Fibroblast of peridontal ligament (primary cell): ENCODE data around the gene SEPTIN6.

Experiments used
- DNase-seq: peaks from one replicate; pipeline ENCODE4 v3.0.0-alpha.2; 2010; ENCODE audit errors: extremely low read depth

Gene SEPTIN6

DNA sequence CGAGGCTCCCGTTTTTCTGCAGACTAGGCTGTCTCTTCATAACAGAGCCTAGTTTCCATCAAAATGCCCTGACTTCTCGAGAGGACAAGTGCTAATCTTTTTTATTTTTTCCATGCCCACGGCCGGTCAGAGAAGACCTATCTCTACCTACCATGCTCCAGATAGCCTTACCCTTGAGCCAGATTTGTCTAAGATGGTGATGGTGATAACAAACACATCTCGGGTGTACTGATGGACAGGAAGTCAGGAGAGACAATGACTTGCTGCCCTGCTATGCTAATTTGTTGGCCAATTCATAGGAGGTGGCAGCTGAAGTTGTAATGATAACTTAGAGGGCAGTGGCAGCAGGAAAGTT, 44.6 kb downstream of the SEPTIN6 start:
- no peak for DNase-seq

DNA sequence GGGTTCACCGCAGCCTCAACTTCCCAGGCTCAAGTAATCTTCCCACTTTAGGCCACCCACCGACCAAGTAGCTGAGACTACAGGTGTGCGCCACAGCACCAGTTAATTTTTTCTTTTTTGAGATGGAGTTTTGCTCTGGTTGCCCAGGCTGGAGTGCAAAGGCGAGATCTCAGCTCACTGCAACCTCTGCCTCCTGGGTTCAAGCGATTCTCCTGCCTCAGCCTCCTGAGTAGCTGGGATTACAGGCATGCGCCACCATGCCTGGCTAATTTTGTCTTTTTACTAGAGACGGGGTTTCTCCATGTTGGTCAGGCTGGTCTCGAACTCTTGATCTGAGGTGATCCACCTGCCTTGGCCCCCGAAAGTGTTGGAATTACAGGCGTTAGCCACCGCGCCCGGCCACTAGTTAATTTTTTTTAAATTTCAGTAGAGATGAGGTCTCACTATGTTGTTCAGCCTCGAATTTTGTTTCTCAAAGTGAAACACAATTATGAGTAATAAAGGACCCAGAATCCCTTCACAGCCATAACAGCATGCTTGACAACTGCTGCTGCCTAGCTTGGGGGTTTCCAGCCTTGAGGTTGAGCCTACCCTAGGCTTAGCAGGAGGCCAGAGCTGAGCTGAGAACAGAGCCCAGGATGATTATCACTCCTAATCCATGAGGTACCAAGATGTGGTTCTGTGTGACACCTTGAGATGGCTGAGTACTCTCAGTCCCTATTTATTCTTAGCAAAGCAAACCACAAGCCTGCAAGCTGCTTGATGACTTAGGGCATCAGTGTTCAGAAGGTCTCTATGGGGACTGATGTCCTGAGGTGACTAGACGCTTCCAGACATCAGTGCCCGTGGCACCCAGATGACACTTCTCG, 45.2 kb downstream of the SEPTIN6 start:
- DNase-seq, result no peak

- no peak for DNase-seq
These were observed 45.9 kb downstream of the SEPTIN6 start for GRCh38 chrX:119647089-119647488.

DNA sequence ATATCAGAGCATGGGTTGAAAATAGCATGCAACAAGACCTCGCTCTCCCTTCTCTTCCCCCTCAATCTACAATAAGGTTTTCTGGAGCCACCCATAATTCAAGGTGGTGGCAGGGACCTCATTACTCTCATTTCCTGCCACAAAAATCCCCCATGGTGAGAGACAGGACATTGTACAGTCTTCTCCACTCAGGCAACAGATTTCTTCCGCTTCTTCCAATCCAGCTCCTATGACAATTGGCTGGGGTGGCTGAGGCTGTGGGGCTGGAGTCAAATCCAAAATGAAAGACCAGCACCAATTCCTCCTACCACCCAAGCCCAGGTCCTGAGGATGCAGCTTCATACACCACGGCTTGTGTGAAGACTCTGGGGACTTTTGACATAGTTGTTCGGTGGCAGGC, 46.5 kb downstream of the SEPTIN6 start:
- DNase-seq, result no peak

DNA sequence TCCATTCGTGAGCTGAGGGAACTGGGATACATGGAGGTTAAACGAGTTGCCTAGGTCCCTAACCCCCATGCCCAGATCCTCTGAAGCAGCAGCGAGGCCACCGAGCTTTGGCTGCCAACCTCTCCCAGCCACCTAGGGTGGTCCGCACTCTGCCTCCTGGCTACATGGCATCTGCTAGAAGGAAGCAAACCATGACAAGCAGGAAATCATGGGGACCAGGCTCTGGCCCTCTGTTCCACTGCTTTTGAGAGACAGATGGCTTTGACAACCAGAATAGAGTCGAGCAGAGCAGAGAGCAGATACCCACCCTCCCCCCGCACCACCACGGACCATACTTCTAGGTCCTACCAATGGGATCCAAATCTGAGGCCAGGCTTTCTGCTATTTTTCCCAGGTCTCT, 49.3 kb downstream of the SEPTIN6 start:
- DNase-seq, result no peak
